ENCODE measurements around the gene NTHL1. TPM values are rescaled to one million over a fixed set of nuclear protein-coding genes. Genes with fewer than 3 reads are reported as not detected.

NTHL1 gene
- total and polyA plus RNA-seq, 2 donors (not counting 1 experiment from before 2014, with no cell fraction given), result 8.4 to 44.4 TPM

GRCh38 chr16:2062801-2063200 is 15.2 kb upstream of the NTHL1 start:
- H3K79me2 ChIP-seq (ENCODE audit: control insufficient read depth, insufficient read depth, low read length), result no peaks in the 10 kb centered on the region
- no peaks in the 10 kb centered on the region for H3K4me1 ChIP-seq (ENCODE audit: control insufficient read depth, extremely low read depth, insufficient read depth, low read length)
- no peak for DNase-seq (ENCODE audit: low read depth in 2 of 2)
- no peak overlapping the region for H3K4me2 ChIP-seq (ENCODE audit: extremely low read depth, insufficient read depth, low read length)
- peaks cover 38% of the 10 kb centered on the region for H3K36me3 ChIP-seq (ENCODE audit: control insufficient read depth, insufficient read depth, low read length)
- no peak overlapping the region for H3K27ac ChIP-seq (ENCODE audit: insufficient read depth, low read length)
- no peaks in the 10 kb centered on the region for H3K9me3 ChIP-seq (ENCODE audit: control insufficient read depth, insufficient read depth, low read depth, low read length)
- no peak for TF ChIP-seq CTCF (conservative IDR thresholded peaks at IDR 0.05 in 1 of 2, IDR thresholded peaks at IDR 0.05 in 1 of 2; ENCODE audit: low read depth in 1 of 2, low read length in 2 of 2)
- TF ChIP-seq EZH2 (IDR thresholded peaks at IDR 0.05; ENCODE audit: low read length, missing control alignments), result no peak
- no peak overlapping the region for H3K9ac ChIP-seq (ENCODE audit: insufficient read depth, low read length)
- no peaks in the 10 kb centered on the region for H3K27me3 ChIP-seq (ENCODE audit: control insufficient read depth, insufficient read depth, low read length)
- no peak overlapping the region for H3K4me3 ChIP-seq (replicated peaks in 1 of 4; ENCODE audit: control extremely low read depth in 1 of 4, insufficient read depth in 1 of 4, low read depth in 3 of 4, low read length in 4 of 4)
- no peaks in the 10 kb centered on the region for H4K20me1 ChIP-seq (ENCODE audit: control insufficient read depth, extremely low read depth, insufficient read depth, low read length)
- no peak overlapping the region for H2AFZ ChIP-seq (ENCODE audit: low read length)

- Histone ChIP-seq H3K36me3 (ENCODE audit: control insufficient read depth, insufficient read depth, low read length) (peaks cover 46% of the 10 kb centered on the region), H3K4me2 (ENCODE audit: extremely low read depth, insufficient read depth, low read length) (no peak overlapping the region), H3K9ac (ENCODE audit: insufficient read depth, low read length) (no peak overlapping the region), H3K4me3 (replicated peaks in 1 of 4; ENCODE audit: control extremely low read depth in 1 of 4, insufficient read depth in 1 of 4, low read depth in 3 of 4, low read length in 4 of 4) (no peak overlapping the region), H3K79me2 (ENCODE audit: control insufficient read depth, insufficient read depth, low read length) (no peaks in the 10 kb centered on the region), H3K27me3 (ENCODE audit: control insufficient read depth, insufficient read depth, low read length) (no peaks in the 10 kb centered on the region), H4K20me1 (ENCODE audit: control insufficient read depth, extremely low read depth, insufficient read depth, low read length) (no peaks in the 10 kb centered on the region), H3K9me3 (ENCODE audit: control insufficient read depth, insufficient read depth, low read depth, low read length) (no peaks in the 10 kb centered on the region), H3K4me1 (ENCODE audit: control insufficient read depth, extremely low read depth, insufficient read depth, low read length) (no peaks in the 10 kb centered on the region), H2AFZ (ENCODE audit: low read length) (no peak overlapping the region), H3K27ac (ENCODE audit: insufficient read depth, low read length) (no peak overlapping the region)
- DNase-seq (ENCODE audit: low read depth in 2 of 2), result no peak
- no peak for TF ChIP-seq EZH2 (IDR thresholded peaks at IDR 0.05; ENCODE audit: low read length, missing control alignments)
- TF ChIP-seq CTCF (conservative IDR thresholded peaks at IDR 0.05 in 1 of 2, IDR thresholded peaks at IDR 0.05 in 1 of 2; ENCODE audit: low read depth in 1 of 2, low read length in 2 of 2), result no peak
These were observed 13.9 kb upstream of the NTHL1 start for GRCh38 chr16:2061526-2061925.

GRCh38 chr16:2061023-2061422 is 13.4 kb upstream of the NTHL1 start:
- H3K36me3 ChIP-seq (ENCODE audit: control insufficient read depth, insufficient read depth, low read length), result peaks cover 42% of the 10 kb centered on the region
- no peaks in the 10 kb centered on the region for H3K27me3 ChIP-seq (ENCODE audit: control insufficient read depth, insufficient read depth, low read length)
- H3K79me2 ChIP-seq (ENCODE audit: control insufficient read depth, insufficient read depth, low read length), result no peaks in the 10 kb centered on the region
- H3K27ac ChIP-seq (ENCODE audit: insufficient read depth, low read length), result no peak overlapping the region
- TF ChIP-seq CTCF (conservative IDR thresholded peaks at IDR 0.05 in 1 of 2, IDR thresholded peaks at IDR 0.05 in 1 of 2; ENCODE audit: low read depth in 1 of 2, low read length in 2 of 2) (no peak), EZH2 (IDR thresholded peaks at IDR 0.05; ENCODE audit: low read length, missing control alignments) (no peak)
- H3K9me3 ChIP-seq (ENCODE audit: control insufficient read depth, insufficient read depth, low read depth, low read length), result no peaks in the 10 kb centered on the region
- no peak overlapping the region for H3K9ac ChIP-seq (ENCODE audit: insufficient read depth, low read length)
- no peak overlapping the region for H2AFZ ChIP-seq (ENCODE audit: low read length)
- no peaks in the 10 kb centered on the region for H3K4me1 ChIP-seq (ENCODE audit: control insufficient read depth, extremely low read depth, insufficient read depth, low read length)
- H3K4me2 ChIP-seq (ENCODE audit: extremely low read depth, insufficient read depth, low read length), result no peak overlapping the region
- no peaks in the 10 kb centered on the region for H4K20me1 ChIP-seq (ENCODE audit: control insufficient read depth, extremely low read depth, insufficient read depth, low read length)
- no peak overlapping the region for H3K4me3 ChIP-seq (replicated peaks in 1 of 4; ENCODE audit: control extremely low read depth in 1 of 4, insufficient read depth in 1 of 4, low read depth in 3 of 4, low read length in 4 of 4)
- DNase-seq (ENCODE audit: low read depth in 2 of 2), result no peak
